COLO829 (cell line): ENCODE results near the gene CHAF1A.

Experiments used
- DNase-seq: peaks from one replicate; pipeline ENCODE4 v3.0.0; 2012; ENCODE audit warnings: low spot score

The CHAF1A gene

GRCh38 chr19:4409123-4409933, 6.9 kb downstream of the CHAF1A start:
- DNase-seq: no peak

GRCh38 chr19:4413588-4413987, 11.1 kb downstream of the CHAF1A start:
- no peak for DNase-seq

- no peak for DNase-seq
Observed at GRCh38 chr19:4414144-4414799, 11.8 kb downstream of the CHAF1A start.

GRCh38 chr19:4414800-4415321, 12.4 kb downstream of the CHAF1A start:
- no peak for DNase-seq

- no peak for DNase-seq
Observed at GRCh38 chr19:4415352-4415751, 12.9 kb downstream of the CHAF1A start.

GRCh38 chr19:4416268-4416667, 13.8 kb downstream of the CHAF1A start:
- DNase-seq: no peak

GRCh38 chr19:4423416-4424126, 21.1 kb downstream of the CHAF1A start:
- no peak for DNase-seq

- no peak for DNase-seq
Observed at GRCh38 chr19:4425537-4425936, 23.1 kb downstream of the CHAF1A start.

GRCh38 chr19:4428326-4428975, 26.0 kb downstream of the CHAF1A start:
- DNase-seq: no peak

- no peak for DNase-seq
Observed at GRCh38 chr19:4429256-4429655, 26.8 kb downstream of the CHAF1A start.

GRCh38 chr19:4429771-4430171, 27.3 kb downstream of the CHAF1A start:
- no peak for DNase-seq

- DNase-seq: no peak
Observed at GRCh38 chr19:4430760-4431159, 28.3 kb downstream of the CHAF1A start.

- no peak for DNase-seq
Observed at GRCh38 chr19:4431296-4431695, 28.9 kb downstream of the CHAF1A start.

GRCh38 chr19:4431808-4432674, 29.6 kb downstream of the CHAF1A start:
- no peak for DNase-seq

GRCh38 chr19:4432918-4433506, 30.6 kb downstream of the CHAF1A start:
- no peak for DNase-seq

GRCh38 chr19:4434391-4434790, 32.0 kb downstream of the CHAF1A start:
- no peak for DNase-seq

GRCh38 chr19:4436231-4436630, 33.8 kb downstream of the CHAF1A start:
- DNase-seq: no peak

- DNase-seq: no peak
Observed at GRCh38 chr19:4437103-4437502, 34.7 kb downstream of the CHAF1A start.

GRCh38 chr19:4439243-4439642, 36.8 kb downstream of the CHAF1A start:
- DNase-seq: no peak

GRCh38 chr19:4441994-4442818, 39.8 kb downstream of the CHAF1A start:
- DNase-seq: no peak
